GM18498 (cell line): Measurements from ENCODE around the gene EFEMP1.
"Not testable (repeated sequence)": the region's sequence is repeated elsewhere in the genome, so short reads cannot be mapped to it uniquely, and the experiment has no call there.

Source experiments
- ATAC-seq: cut with Tn5 transposase; IDR thresholded peaks from one replicate; pipeline ENCODE4 v1.9.1; 2021; ENCODE audit warnings: mild to moderate bottlenecking, moderate library complexity; ENCODE audit not compliant: unreplicated experiment

The EFEMP1 gene

DNA sequence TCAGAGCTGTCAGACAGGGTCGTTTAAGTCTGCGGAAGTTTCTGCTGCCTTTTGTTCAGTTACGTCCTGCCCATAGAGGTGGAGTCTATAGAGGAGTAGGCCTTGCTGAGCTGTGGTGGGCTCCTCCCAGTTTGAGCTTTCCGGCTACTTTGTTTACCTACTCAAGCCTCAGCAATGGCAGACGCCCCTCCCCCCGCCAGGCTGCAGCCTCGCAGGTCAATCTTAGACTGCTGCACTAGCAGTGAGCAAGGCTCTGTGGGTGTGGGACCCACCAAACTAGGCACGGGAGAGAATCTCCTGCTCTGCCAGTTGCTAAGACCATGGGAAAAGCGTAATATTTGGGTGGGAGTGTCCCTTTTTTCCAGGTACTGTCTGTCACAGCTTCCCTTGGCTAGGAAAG, 86.5 kb downstream of the EFEMP1 start:
- no peak for ATAC-seq

DNA sequence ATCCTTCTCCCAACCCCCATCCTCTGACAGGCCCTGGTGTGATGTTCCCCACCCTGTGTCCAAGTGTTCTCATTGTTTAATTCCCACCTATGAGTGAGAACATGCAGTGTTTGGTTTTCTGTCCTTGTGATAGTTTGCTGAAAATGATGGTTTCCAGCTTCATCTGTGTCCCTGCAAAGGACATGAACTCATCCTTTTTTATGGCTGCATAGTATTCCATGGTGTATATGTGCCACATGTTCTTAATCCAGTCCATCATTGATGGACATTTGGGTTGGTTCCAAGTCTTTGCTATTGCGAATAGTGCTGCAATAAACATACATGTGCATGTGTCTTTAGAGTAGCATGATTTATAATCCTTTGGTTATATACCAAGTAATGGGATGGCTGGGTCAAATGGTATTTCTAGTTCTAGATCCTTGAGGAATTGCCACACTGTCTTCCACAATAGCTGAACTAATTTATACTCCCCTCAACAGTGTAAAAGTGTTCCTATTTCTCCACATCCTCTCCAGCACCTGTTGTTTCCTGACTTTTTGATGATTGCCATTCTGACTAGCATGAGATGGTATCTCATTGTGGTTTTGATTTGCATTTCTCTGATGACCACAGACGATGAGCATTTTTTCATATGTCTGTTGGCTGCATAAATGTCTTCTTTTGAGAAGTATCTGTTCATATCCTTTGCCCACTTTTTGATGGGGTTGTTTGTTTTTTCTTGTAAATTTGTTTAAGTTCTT, 91.7 kb downstream of the EFEMP1 start:
- ATAC-seq, result not testable (repeated sequence)

DNA sequence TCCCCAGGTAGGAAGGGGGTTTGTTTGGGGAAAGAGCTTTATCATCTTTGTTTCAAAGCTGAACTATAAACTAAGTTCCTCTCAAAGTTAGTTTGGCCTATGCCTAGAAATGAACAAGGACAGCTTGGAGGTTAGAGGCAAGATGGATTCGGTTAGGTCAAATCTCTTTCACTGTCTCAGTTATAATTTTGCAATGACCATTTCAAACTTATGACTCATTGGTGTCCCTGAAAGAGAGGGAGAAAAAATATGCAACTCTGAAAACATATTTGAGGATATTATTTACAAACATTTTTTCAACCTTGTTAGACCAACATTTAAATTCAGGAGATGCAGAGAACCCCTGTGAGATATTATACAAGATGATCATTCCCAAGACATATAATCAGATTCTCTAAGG, 95.7 kb downstream of the EFEMP1 start:
- ATAC-seq, result no peak

DNA sequence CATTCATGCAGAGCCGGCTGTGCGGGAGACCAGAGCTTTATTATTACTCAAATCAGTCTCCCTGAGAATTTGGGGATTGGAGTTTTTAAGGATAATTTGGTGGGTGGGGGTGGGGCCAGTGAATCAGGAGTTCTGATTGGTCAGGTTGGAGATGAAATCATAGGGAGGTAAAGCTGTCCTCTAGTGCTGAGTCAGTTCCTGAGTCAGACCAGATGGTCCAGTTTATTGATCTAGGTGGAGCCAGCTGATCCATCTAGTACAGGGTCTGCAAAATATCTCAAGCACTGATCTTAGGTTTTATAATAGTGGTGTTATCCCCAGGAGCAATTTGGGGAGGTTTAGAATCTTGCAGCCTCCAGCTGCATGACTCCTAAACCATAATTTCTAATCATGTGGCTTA, 96.2 kb downstream of the EFEMP1 start:
- not testable (repeated sequence) for ATAC-seq

DNA sequence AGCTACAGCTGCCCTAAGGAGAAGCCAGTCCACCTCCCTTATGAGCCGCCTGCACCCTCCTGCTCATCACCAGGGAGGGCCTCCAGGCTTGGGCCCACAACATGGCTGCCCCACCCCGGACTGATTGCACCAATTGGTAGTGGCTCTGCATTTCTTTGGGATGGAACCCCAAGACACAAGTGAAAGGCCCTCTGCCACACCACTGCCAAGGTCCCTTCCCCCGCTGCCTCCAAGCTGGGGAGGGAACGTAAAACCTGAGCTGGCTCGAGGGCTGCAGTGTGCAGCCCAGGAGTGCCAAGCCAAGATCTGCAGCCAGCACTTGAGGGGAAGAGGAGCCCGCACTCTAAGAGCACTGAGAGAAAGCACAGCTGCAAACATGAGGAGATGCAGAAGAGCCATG, 97.3 kb downstream of the EFEMP1 start:
- no peak for ATAC-seq

DNA sequence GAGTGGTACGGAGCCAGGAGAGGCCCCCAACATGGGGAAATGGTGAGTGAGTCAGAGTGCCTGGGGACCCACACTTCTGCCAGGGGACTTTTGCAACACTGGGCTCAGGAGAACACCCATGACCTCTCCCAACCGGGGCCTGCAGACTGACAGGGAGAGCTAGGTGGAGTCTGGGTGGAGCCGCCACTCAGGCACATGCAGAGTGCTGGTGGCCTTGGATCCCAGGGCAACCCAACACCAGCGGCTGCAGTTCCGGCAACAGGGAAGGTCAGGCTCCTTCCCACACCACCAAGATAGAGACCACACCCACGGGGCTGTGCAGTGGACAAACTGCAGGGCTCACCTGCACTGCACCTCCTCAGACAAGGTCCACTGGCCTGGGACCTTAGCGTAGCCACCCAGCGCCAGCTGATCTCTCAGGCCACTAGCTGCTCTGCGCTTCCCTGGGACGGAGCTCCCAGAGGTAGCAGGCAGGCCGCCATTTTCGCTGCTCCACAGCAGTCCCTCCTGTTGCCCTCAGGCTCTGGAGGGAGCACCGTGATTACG, 99.0 kb downstream of the EFEMP1 start:
- no peak for ATAC-seq
